Endothelial cell of umbilical vein (primary cell): ENCODE measurements around the gene TOM1L1. TPM values are rescaled to one million over a fixed set of nuclear protein-coding genes. Genes with fewer than 3 reads are reported as not detected.

ENCODE experiments used
- BruUV-seq: library from RNA; stranded (reverse); fragments of 400-500 nt; replicated peaks from 2 replicates; lab custom pipeline; 2021; lab: Mats Ljungman, UMichigan
- CTCF ChIA-PET: fragments of 300-600, 350-600 bp; sonication (Branson Sonifier 250); formaldehyde crosslinking; loops from one replicate; lab custom pipeline; 2021; ENCODE audit warnings: antibody characterized with exemption, inconsistent platforms; lab: Charles Lee
- POLR2A ChIA-PET: fragments of 300-600, 350-600 bp; sonication (Branson Sonifier 250); formaldehyde crosslinking; loops from one replicate; lab custom pipeline; 2021; ENCODE audit warnings: antibody characterized with exemption, inconsistent platforms; lab: Charles Lee
- DNase-seq: peaks from one replicate; pipeline ENCODE4 v3.0.0-alpha.2; 2011; ENCODE audit warnings: low read depth, low spot score
- FAIRE-seq: peaks from 2 replicates; lab custom pipeline; 2011; peaks lifted over from hg19 to GRCh38; lab: Jason Lieb, UNC
- H2AFZ ChIP-seq: 2 replicates; pipeline ENCODE4 v1.6.0; 2012; ENCODE audit warnings: low read depth, low read length, control low read depth, inconsistent platforms
- H3K27ac ChIP-seq: 2 replicates; pipeline ENCODE4 v1.5.1; 2011; ENCODE audit warnings: low read depth, mild to moderate bottlenecking, control low read depth, low read length, moderate library complexity; ENCODE audit not compliant: insufficient read depth
- H3K27me3 ChIP-seq, 2 experiments: 2 replicates each; pipeline versions ENCODE4 v1.6.0 to v1.6.1; 2011; ENCODE audit warnings: low read length in 2 of 2, mixed read lengths in 1 of 2; ENCODE audit not compliant: control insufficient read depth in 2 of 2, insufficient read depth in 2 of 2
- H3K36me3 ChIP-seq, 2 experiments: 2 replicates in 1 of 2; 3 replicates in 1 of 2; pipeline ENCODE4 v1.5.1; 2011; ENCODE audit warnings: low read length in 2 of 2, mild to moderate bottlenecking in 1 of 2, moderate library complexity in 1 of 2; ENCODE audit not compliant: control insufficient read depth in 2 of 2, insufficient read depth in 2 of 2; ENCODE audit errors: extremely low read depth in 1 of 2
- H3K4me1 ChIP-seq: 3 replicates; pipeline ENCODE4 v1.5.1; 2011; ENCODE audit warnings: mild to moderate bottlenecking, low read length; ENCODE audit not compliant: control insufficient read depth, insufficient read depth; ENCODE audit errors: extremely low read depth
- H3K4me2 ChIP-seq: 2 replicates; pipeline ENCODE4 v1.6.1; 2011; ENCODE audit warnings: low read length, control low read depth, mixed read lengths; ENCODE audit not compliant: insufficient read depth
- H3K4me3 ChIP-seq, 3 experiments: fragments of 200-600 bp in 1 of 3; sonication (generic), shearing (Covaris generic) in 1 of 3; replicated peaks in 1 of 3; 2 replicates each; pipeline ENCODE4 v1.5.1; 2011 to 2016; ENCODE audit warnings: control low read depth in 3 of 3, low read length in 3 of 3, mild to moderate bottlenecking in 2 of 3, inconsistent platforms in 1 of 3, low read depth in 1 of 3, moderate library complexity in 1 of 3; ENCODE audit not compliant: insufficient read depth in 1 of 3
- H3K79me2 ChIP-seq: 2 replicates; pipeline ENCODE4 v1.6.0; 2012; ENCODE audit warnings: low read length, inconsistent platforms; ENCODE audit not compliant: control insufficient read depth, insufficient read depth
- H3K9ac ChIP-seq: replicated peaks from 2 replicates; pipeline ENCODE3; 2011; ENCODE audit warnings: low read length, control low read depth; ENCODE audit not compliant: insufficient read depth; ENCODE audit errors: extremely low read depth
- H3K9me1 ChIP-seq: replicated peaks from 3 replicates; pipeline ENCODE4 v1.6.0; 2011; ENCODE audit warnings: mild to moderate bottlenecking, low read length; ENCODE audit not compliant: control insufficient read depth, insufficient read depth; ENCODE audit errors: extremely low read depth
- H3K9me3 ChIP-seq: replicated peaks from 2 replicates; pipeline ENCODE4 v1.5.1; 2012; ENCODE audit warnings: low read length, inconsistent platforms; ENCODE audit not compliant: control insufficient read depth, insufficient read depth
- H4K20me1 ChIP-seq: replicated peaks from 2 replicates; pipeline ENCODE3; 2011; ENCODE audit warnings: mild to moderate bottlenecking, low read length; ENCODE audit not compliant: control insufficient read depth, insufficient read depth; ENCODE audit errors: extremely low read depth
- CTCF ChIP-seq, 2 donors: IDR thresholded peaks; 1 replicate in 1 of 2; 2 replicates in 1 of 2; pipeline ENCODE4 v1.5.1; 2011; ENCODE audit warnings: low read length in 2 of 2, mild to moderate bottlenecking in 2 of 2, moderate library complexity in 2 of 2, control low read depth in 1 of 2, inconsistent platforms in 1 of 2, low read depth in 1 of 2; ENCODE audit not compliant: insufficient read depth in 1 of 2; ENCODE audit errors: extremely low read depth in 1 of 2
- EZH2 ChIP-seq: IDR thresholded peaks from 2 replicates; pipeline ENCODE4 v1.6.1; 2012; ENCODE audit warnings: borderline replicate concordance, low read depth, mild to moderate bottlenecking, moderate library complexity, low read length, inconsistent platforms; ENCODE audit not compliant: severe bottlenecking
- FOS ChIP-seq: IDR thresholded peaks from 2 replicates; pipeline ENCODE4 v1.6.1; 2011; ENCODE audit warnings: mild to moderate bottlenecking, low read length, moderate library complexity, borderline replicate concordance; ENCODE audit not compliant: insufficient read depth
- GATA2 ChIP-seq: IDR thresholded peaks from 2 replicates; pipeline ENCODE4 v1.7.0; 2011; ENCODE audit warnings: low read depth, mild to moderate bottlenecking, moderate library complexity, mixed read lengths, low read length; ENCODE audit not compliant: insufficient read length, insufficient read depth
- JUN ChIP-seq: IDR thresholded peaks from 2 replicates; pipeline ENCODE4 v1.6.1; 2011; ENCODE audit warnings: borderline replicate concordance, low read depth; ENCODE audit not compliant: insufficient read length, insufficient read depth
- MAX ChIP-seq: IDR thresholded peaks from 2 replicates; pipeline ENCODE4 v1.6.1; 2011; ENCODE audit not compliant: insufficient read depth, insufficient read length
- MYC ChIP-seq: IDR thresholded peaks from one replicate; pipeline ENCODE4 v1.6.1; 2011; ENCODE audit warnings: mild to moderate bottlenecking, low read depth, low read length
- POLR2A ChIP-seq: IDR thresholded peaks from 2 replicates; pipeline ENCODE4 v1.6.1; 2012; ENCODE audit warnings: low read depth, mild to moderate bottlenecking, control low read depth, low read length
- POLR2AphosphoS5 ChIP-seq: IDR thresholded peaks from 2 replicates; pipeline ENCODE4 v1.6.1; 2012; ENCODE audit warnings: low read depth, mild to moderate bottlenecking, control low read depth, low read length, moderate library complexity; ENCODE audit not compliant: insufficient read depth
- dilution Hi-C: fragments of 300-500 bp; cut with MboI; formaldehyde crosslinking; loops from one replicate; pipeline ENCODE4 v1.15.0; 2019; ENCODE audit warnings: low sequenced_read_pairs; ENCODE audit not compliant: extremely low pct_ligation_motif_present
- intact Hi-C: fragments of 100-400 bp; cut with micrococcal nuclease; formaldehyde crosslinking; loops from one replicate; pipeline ENCODE4 v1.10.0; 2022
- polyA plus RNA-seq, 4 experiments: library from polyadenylated mRNA; depleted of rRNA in 3 of 4; stranded (reverse) in 3 of 4; unstranded in 1 of 4; fragments of >200 nt; gene quantifications; 2 replicates each; pipeline versions ENCODE4 v1.2.1 to v1.2.3, GENCODE V29; 2011 to 2012; ENCODE audit warnings: missing spikeins in 1 of 4
- total RNA-seq: library from RNA; stranded (reverse); gene quantifications from 2 replicates; pipeline ENCODE4 v1.2.3, GENCODE V29; 2021

The TOM1L1 gene
- total and polyA plus RNA-seq, 2 donors (not counting 3 experiments of a cell fraction or from before 2014, with no cell fraction given) = 0.44 to 0.60 TPM

- Histone ChIP-seq H3K4me1 (no peaks in the 10 kb centered on the region), H3K79me2 (no peaks in the 10 kb centered on the region), H4K20me1 (no peaks in the 10 kb centered on the region), H3K36me3 (no peaks in the 10 kb centered on the region), H3K27me3 (no peaks in the 10 kb centered on the region), H3K27ac (no peak overlapping the region), H3K9me1 (no peaks in the 10 kb centered on the region), H3K9ac (no peak overlapping the region), H3K4me2 (no peak overlapping the region), H3K4me3 (no peak overlapping the region), H2AFZ (no peak overlapping the region), H3K9me3 (no peaks in the 10 kb centered on the region)
- intact Hi-C loops = loop anchor here (10.0 kb wide), 1 partner anchor 1962 kb away; no protein-coding TSS in a partner anchor
- CTCF ChIA-PET = interaction anchor here (1.8 to 9.7 kb wide), 3 partner anchors 8 to 353 kb away, joined by 4 to 136 read pairs (median 99); no protein-coding TSS in a partner anchor
- DNase-seq = no peak
- dilution Hi-C loops = no loop called here
- no TSS peak for BruUV-seq
- POLR2A ChIA-PET = no interaction called here
- no peak for TF ChIP-seq MYC
- no peak for TF ChIP-seq GATA2
- TF ChIP-seq MAX = no peak
- no peak for TF ChIP-seq JUN
- TF ChIP-seq POLR2A = no peak
- TF ChIP-seq CTCF (IDR thresholded peaks at IDR 0.05; ENCODE audit: extremely low read depth in 1 of 2, insufficient read depth in 1 of 2, low read depth in 1 of 2, low read length in 2 of 2) = no peak
- no peak for TF ChIP-seq POLR2AphosphoS5
- no peak for TF ChIP-seq FOS
- TF ChIP-seq EZH2 = no peak
- no peak for FAIRE-seq
Observed at GRCh38 chr17:54996441-54996840, 95.8 kb downstream of the TOM1L1 start.
